ENCODE results near the gene DNAH1.
"Not testable (repeated sequence)": the region's sequence is repeated elsewhere in the genome, so short reads cannot be mapped to it uniquely, and the experiment has no call there.

DNAH1 gene

GRCh38 chr3:52315977-52316764, at the start of gene DNAH1:
Gene DNAH1, plus strand, starts transcription at chr3:52316319. Its CDS starts 6,124 bp downstream, at chr3:52322443.
- DNase-seq (ENCODE audit: low read depth), result no peak

- no peak for DNase-seq (ENCODE audit: low read depth)
Observed at GRCh38 chr3:52268036-52268435, 48.1 kb upstream of the DNAH1 start.

GRCh38 chr3:52269776-52270175, 46.3 kb upstream of the DNAH1 start:
- DNase-seq (ENCODE audit: low read depth), result no peak

- no peak for DNase-seq (ENCODE audit: low read depth)
Observed at GRCh38 chr3:52270252-52270754, 45.8 kb upstream of the DNAH1 start.

GRCh38 chr3:52272172-52272571, 43.9 kb upstream of the DNAH1 start:
- DNase-seq (ENCODE audit: low read depth), result not testable (repeated sequence)

GRCh38 chr3:52272831-52273230, 43.3 kb upstream of the DNAH1 start:
- DNase-seq (ENCODE audit: low read depth), result no peak

- DNase-seq (ENCODE audit: low read depth), result not testable (repeated sequence)
Observed at GRCh38 chr3:52274781-52275180, 41.3 kb upstream of the DNAH1 start.

- DNase-seq (ENCODE audit: low read depth), result peak; percentile 52
Observed at GRCh38 chr3:52277071-52277964, 38.8 kb upstream of the DNAH1 start.

GRCh38 chr3:52277972-52278509, 38.1 kb upstream of the DNAH1 start:
- no peak for DNase-seq (ENCODE audit: low read depth)

- peak; percentile 96 for DNase-seq (ENCODE audit: low read depth)
Observed at GRCh38 chr3:52278510-52279069, 37.5 kb upstream of the DNAH1 start, which contains the start of gene WDR82. Gene WDR82, minus strand, starts transcription at chr3:52278649. Its CDS starts 288 bp downstream, at chr3:52278361.

- DNase-seq (ENCODE audit: low read depth), result no peak
Observed at GRCh38 chr3:52279596-52279995, 36.5 kb upstream of the DNAH1 start.

- no peak for DNase-seq (ENCODE audit: low read depth)
Observed at GRCh38 chr3:52280050-52280461, 36.1 kb upstream of the DNAH1 start.

- DNase-seq (ENCODE audit: low read depth), result peak; percentile 33
Observed at GRCh38 chr3:52281981-52282801, 33.9 kb upstream of the DNAH1 start.

- DNase-seq (ENCODE audit: low read depth), result no peak
Observed at GRCh38 chr3:52283306-52283705, 32.8 kb upstream of the DNAH1 start.

GRCh38 chr3:52284051-52284450, 32.1 kb upstream of the DNAH1 start:
- not testable (repeated sequence) for DNase-seq (ENCODE audit: low read depth)

- no peak for DNase-seq (ENCODE audit: low read depth)
Observed at GRCh38 chr3:52286777-52287110, 29.4 kb upstream of the DNAH1 start.

- DNase-seq (ENCODE audit: low read depth), result no peak
Observed at GRCh38 chr3:52288674-52289073, 27.4 kb upstream of the DNAH1 start.

- DNase-seq (ENCODE audit: low read depth), result no peak
Observed at GRCh38 chr3:52289338-52289746, 26.8 kb upstream of the DNAH1 start.

- no peak for DNase-seq (ENCODE audit: low read depth)
Observed at GRCh38 chr3:52289747-52290595, 26.1 kb upstream of the DNAH1 start.
